ENCODE data around the gene SLC5A9. TPM values are rescaled to one million over a fixed set of nuclear protein-coding genes. Genes with fewer than 3 reads are reported as not detected.

SLC5A9 gene
- total and polyA plus RNA-seq, 2 of the 13 experiments (the other 11 are each of a cell fraction or from before 2014, with no cell fraction given), result 42.0 to 65.0 TPM

- no peak for TF ChIP-seq PBX3 (CRISPR knock-in tag; IDR thresholded peaks at IDR 0.05; ENCODE audit: borderline replicate concordance)
- TF ChIP-seq DMTF1 (CRISPR knock-in tag; IDR thresholded peaks at IDR 0.05), result no peak
- 0 out of 2 replicates have a peak, but pooled peaks have one; percentile 25 for TF ChIP-seq ZNF317 (CRISPR knock-in tag; IDR thresholded peaks at IDR 0.05)
- no peak for TF ChIP-seq MLX (CRISPR knock-in tag; IDR thresholded peaks at IDR 0.05)
- TF ChIP-seq CENPBD1 (CRISPR knock-in tag; IDR thresholded peaks at IDR 0.05; ENCODE audit: borderline replicate concordance, low read depth), result no peak
- TF ChIP-seq CREBL2 (CRISPR knock-in tag; IDR thresholded peaks at IDR 0.05; ENCODE audit: borderline replicate concordance), result no peak
- no peak for TF ChIP-seq RFX1 (IDR thresholded peaks at IDR 0.05)
- TF ChIP-seq POLR2G (IDR thresholded peaks at IDR 0.05; ENCODE audit: low read depth, low read length), result no peak
- TF ChIP-seq ZNF274 (CRISPR knock-in tag; IDR thresholded peaks at IDR 0.05), result no peak
Observed at GRCh38 chr1:48215889-48216288, 6.6 kb upstream of the SLC5A9 start (continued).
